Stimulated activated naive B cell treated with anti-CD40 and anti-IgM and Interleukin-4, amounts not matched to agents 10 μg/mL and 1 μg/mL and 100 μg/mL, for 72 hours (primary cell): Measurements from ENCODE around the gene ZNF772.
"Not testable (repeated sequence)": the region's sequence is repeated elsewhere in the genome, so short reads cannot be mapped to it uniquely, and the experiment has no call there.

Source experiments
- ATAC-seq, 2 donors: fragments of 150-1000 bp; cut with Tn5 transposase; replicated peaks; 2 replicates each; pipeline ENCODE4 v1.10.0; 2021; ENCODE audit warnings: moderate library complexity in 1 of 2
- DNase-seq: peaks from one replicate; pipeline ENCODE4 v3.0.0; 2021
- H3K27ac Mint-ChIP-seq: one replicate; pipeline ENCODE4 v1.8.0; 2022; ENCODE audit warnings: mild to moderate bottlenecking, mixed read lengths
- H3K27me3 Mint-ChIP-seq, 2 donors: one replicate each; pipeline ENCODE4 v1.8.0; 2022; ENCODE audit warnings: mixed read lengths in 2 of 2
- H3K36me3 Mint-ChIP-seq, 2 donors: one replicate each; pipeline ENCODE4 v1.8.0; 2022; ENCODE audit warnings: mixed read lengths in 2 of 2, mild to moderate bottlenecking in 1 of 2
- H3K4me1 Mint-ChIP-seq, 2 donors: one replicate each; pipeline ENCODE4 v1.8.0; 2022; ENCODE audit warnings: mixed read lengths in 2 of 2, mild to moderate bottlenecking in 1 of 2
- H3K4me3 Mint-ChIP-seq, 2 donors: one replicate each; pipeline ENCODE4 v1.8.0; 2022; ENCODE audit warnings: mild to moderate bottlenecking in 2 of 2, mixed read lengths in 2 of 2, moderate library complexity in 1 of 2
- H3K9me3 Mint-ChIP-seq, 2 donors: one replicate each; pipeline ENCODE4 v1.8.0; 2022; ENCODE audit warnings: mixed read lengths in 2 of 2, mild to moderate bottlenecking in 1 of 2

The ZNF772 gene

DNA sequence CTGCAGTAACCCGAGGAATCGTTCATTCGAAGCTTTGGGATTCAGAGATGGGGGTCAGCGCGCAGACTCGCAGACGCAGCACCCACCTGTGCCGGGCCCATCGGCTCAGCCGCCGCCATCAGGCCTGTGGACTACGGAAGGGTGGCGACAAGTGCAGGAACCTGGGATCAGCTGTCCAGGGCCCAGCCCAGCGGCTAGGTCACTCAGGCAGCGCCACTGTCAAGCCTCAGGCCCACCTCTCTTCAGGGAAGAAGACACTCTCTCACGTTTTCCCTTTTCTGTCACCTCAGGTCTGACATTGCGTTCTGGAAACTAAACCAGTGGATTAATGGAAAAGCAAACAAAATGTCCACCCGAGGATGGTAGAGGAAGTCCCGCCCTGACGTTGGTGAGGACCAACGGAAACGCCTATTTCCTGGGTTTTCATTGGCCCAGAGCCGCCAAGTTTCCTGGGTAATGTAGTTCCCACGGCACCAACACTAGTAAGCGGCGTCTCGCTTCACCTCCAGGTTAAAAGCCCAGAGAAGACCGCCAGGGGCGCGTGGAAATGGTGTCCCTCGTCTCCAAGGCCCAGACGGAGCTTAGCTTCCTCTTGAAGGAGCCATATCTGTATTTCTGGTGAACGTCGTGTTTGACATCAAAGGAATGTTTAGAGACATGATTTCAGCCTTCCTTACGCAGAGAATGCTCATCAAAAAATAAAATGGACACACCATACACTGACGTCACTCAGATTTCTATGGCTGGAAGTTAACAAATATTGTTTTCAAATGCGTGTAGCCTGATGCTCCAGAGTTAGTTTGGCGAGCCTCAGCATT is at the start of gene ZNF772:
TSS of gene ZNF772 (minus strand) at position 376 of the 818 bp plus-strand sequence. CDS start at position 119, 257 bp downstream.
- peak; percentile 99 for ATAC-seq
- H3K4me3 Mint-ChIP-seq: peak within 1 kb of the TSS; percentile 92 to 96
- peaks cover 24 to 33% of the 10 kb centered on the region in 2 donors for H3K9me3 Mint-ChIP-seq
- H3K27me3 Mint-ChIP-seq: no peaks in the 10 kb centered on the region
- H3K36me3 Mint-ChIP-seq: peaks cover 50 to 60% of the 10 kb centered on the region in 2 donors
- DNase-seq: peak; percentile 90
- peak within 1 kb of the TSS; percentile 95 for H3K27ac Mint-ChIP-seq
- peaks cover 19 to 26% of the 10 kb centered on the region in 2 donors for H3K4me1 Mint-ChIP-seq

DNA sequence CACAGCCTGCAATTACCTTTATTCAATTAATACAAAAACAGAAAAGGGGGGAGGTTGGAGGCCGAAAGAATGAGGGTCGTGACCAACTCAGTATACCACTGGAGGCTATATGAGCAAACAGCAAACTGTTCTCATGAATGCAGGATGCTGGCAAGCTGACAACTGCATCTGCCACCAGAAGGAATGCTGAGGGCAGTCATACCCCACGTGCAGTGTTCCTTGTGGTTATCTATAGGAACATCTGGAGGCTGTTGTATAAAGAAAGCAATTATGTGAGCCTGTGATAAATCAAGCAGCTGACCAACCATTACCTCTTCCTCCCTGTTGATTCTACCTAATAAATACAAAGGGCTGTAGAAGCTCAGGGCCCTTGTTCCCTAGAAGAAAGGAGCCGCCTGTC is 40.7 kb upstream of the ZNF772 start:
- H3K27me3 Mint-ChIP-seq: not testable (repeated sequence)
- Mint-ChIP-seq H3K9me3 (peaks cover 20 to 32% of the 10 kb centered on the region in 2 donors), H3K36me3 (peaks cover 52 to 54% of the 10 kb centered on the region in 2 donors)

DNA sequence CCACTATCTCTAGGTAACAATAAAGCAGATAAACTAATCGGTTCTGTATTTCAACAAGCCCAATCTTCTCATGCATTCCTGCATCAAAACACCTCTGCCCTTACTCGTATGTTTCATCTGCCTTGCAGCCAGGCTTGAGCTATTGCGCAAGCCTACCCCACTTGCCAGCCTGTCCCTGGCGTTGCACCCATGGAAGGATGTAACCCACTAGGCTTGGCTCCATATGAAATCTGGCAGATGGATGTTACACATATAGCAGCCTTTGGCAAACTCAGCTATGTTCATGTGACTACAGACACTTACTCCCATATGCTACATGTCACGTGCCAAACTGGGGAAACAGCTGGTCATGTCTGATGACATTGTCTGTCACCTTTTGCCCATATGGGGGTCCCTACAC is 37.9 kb upstream of the ZNF772 start:
- Mint-ChIP-seq H3K27ac (no peak overlapping the region), H3K9me3 (peaks cover 29 to 43% of the 10 kb centered on the region in 2 donors), H3K36me3 (peaks cover 64 to 68% of the 10 kb centered on the region in 2 donors), H3K4me1 (no peaks in the 10 kb centered on the region), H3K27me3 (no peaks in the 10 kb centered on the region), H3K4me3 (no peak overlapping the region)
- ATAC-seq (no peak), DNase-seq (no peak)

More for the DNA sequence above, 40.7 kb upstream of the ZNF772 start:
- H3K27ac Mint-ChIP-seq, ATAC-seq, H3K4me3 Mint-ChIP-seq, DNase-seq, H3K4me1 Mint-ChIP-seq: not testable (repeated sequence)

DNA sequence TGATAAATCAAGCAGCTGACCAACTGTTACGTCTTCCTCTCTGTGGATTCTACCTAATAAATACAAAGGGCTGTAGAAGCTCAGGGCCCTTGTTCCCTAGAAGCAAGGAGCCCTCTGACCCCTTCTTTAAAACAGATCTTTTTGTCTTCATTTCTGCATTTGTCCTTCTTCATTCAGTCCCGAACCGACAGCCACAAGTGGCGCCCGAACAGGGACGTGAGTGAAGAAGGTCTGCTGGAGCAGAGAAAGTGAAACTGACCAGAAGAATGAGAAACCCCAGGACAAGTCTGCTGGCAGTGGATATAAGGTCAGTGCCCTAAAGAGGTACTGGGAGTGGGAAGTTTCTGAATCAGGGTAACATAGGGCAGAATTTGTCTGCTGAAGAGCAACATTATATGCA is 35.5 kb upstream of the ZNF772 start:
- DNase-seq (no peak), ATAC-seq (no peak)
- Mint-ChIP-seq H3K4me1 (no peaks in the 10 kb centered on the region), H3K9me3 (peaks cover 29 to 42% of the 10 kb centered on the region in 2 donors), H3K27ac (no peak overlapping the region), H3K27me3 (no peaks in the 10 kb centered on the region), H3K4me3 (no peak overlapping the region), H3K36me3 (peaks cover 76 to 83% of the 10 kb centered on the region in 2 donors)

DNA sequence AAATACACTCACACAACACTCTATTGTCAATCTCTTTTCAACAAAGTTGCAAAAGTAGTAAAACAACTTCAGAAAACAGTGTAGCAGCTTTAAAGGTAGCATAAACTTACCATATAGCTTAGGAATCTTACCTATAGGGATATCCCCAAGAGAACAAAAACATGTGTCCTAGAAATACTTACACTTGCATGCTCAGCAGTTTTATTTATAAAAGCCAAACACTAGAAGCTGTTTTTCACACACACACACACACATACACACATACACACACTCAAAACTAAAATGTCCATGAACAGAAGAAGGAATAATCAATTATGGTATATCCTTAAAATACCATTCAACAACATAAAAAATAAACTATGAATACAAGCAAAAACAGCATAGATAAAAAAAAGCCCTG is 34.1 kb upstream of the ZNF772 start:
- Mint-ChIP-seq H3K27me3 (no peaks in the 10 kb centered on the region), H3K9me3 (peaks cover 29 to 42% of the 10 kb centered on the region in 2 donors), H3K4me3 (no peak overlapping the region), H3K36me3 (peaks cover 77 to 88% of the 10 kb centered on the region in 2 donors), H3K27ac (no peak overlapping the region), H3K4me1 (no peaks in the 10 kb centered on the region)
- ATAC-seq (no peak), DNase-seq (no peak)

DNA sequence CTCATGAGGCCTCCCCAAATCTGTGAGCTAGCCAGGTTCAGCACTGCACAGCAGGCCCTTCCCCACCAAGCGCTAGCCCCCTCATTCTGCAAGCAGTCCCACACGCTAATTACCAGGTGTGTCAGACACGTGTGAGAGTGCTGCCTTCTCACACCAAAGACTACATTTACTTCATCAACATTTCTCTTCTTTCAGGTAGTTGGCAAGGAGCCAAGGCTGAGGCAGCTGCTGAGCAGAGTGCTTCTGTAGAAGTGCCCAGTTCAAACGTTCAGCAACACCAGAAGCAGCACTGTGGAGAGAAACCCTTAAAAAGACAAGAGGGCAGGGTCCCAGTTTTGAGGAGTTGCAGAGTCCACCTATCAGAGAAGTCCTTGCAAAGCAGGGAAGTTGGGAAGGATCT is 28.8 kb upstream of the ZNF772 start:
- H3K4me3 Mint-ChIP-seq: no peak overlapping the region
- no peak for ATAC-seq
- peaks cover 73 to 84% of the 10 kb centered on the region in 2 donors for H3K36me3 Mint-ChIP-seq
- H3K9me3 Mint-ChIP-seq: peaks cover 20 to 22% of the 10 kb centered on the region in 2 donors
- no peaks in the 10 kb centered on the region for H3K27me3 Mint-ChIP-seq
- no peak overlapping the region for H3K27ac Mint-ChIP-seq
- no peak for DNase-seq
- H3K4me1 Mint-ChIP-seq: peaks cover 10 to 22% of the 10 kb centered on the region in 2 donors

DNA sequence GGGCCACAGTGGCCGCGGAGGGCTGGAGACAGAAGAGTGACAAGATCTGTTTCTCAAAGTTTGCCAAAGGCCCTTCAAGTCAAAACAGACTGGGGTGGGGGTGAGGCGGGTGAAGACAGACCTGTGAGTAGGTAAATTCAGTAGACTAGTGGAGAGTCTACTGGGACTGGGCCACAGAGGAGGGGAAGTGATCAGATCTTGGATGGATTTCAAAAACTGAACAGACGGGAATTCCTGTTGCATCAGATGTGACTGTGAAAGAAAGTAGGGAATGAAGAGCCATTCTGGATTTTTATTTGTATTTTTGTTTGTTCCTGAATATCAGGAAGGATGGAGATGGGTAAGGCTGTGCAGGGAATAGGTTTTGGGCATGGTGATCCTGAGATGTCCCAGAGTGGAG is 23.0 kb upstream of the ZNF772 start:
- H3K27me3 Mint-ChIP-seq, DNase-seq: not testable (repeated sequence)
- peaks cover 16 to 19% of the 10 kb centered on the region in 2 donors for H3K9me3 Mint-ChIP-seq
- H3K36me3 Mint-ChIP-seq: peaks cover 39 to 52% of the 10 kb centered on the region in 2 donors
- H3K4me1 Mint-ChIP-seq: peaks cover 22 to 38% of the 10 kb centered on the region in 2 donors
- peak in 1 of 2 donors; percentile 18 for ATAC-seq
- H3K27ac Mint-ChIP-seq: peak overlapping the region; percentile 81
- peak overlapping the region; percentile 69 to 81 for H3K4me3 Mint-ChIP-seq

DNA sequence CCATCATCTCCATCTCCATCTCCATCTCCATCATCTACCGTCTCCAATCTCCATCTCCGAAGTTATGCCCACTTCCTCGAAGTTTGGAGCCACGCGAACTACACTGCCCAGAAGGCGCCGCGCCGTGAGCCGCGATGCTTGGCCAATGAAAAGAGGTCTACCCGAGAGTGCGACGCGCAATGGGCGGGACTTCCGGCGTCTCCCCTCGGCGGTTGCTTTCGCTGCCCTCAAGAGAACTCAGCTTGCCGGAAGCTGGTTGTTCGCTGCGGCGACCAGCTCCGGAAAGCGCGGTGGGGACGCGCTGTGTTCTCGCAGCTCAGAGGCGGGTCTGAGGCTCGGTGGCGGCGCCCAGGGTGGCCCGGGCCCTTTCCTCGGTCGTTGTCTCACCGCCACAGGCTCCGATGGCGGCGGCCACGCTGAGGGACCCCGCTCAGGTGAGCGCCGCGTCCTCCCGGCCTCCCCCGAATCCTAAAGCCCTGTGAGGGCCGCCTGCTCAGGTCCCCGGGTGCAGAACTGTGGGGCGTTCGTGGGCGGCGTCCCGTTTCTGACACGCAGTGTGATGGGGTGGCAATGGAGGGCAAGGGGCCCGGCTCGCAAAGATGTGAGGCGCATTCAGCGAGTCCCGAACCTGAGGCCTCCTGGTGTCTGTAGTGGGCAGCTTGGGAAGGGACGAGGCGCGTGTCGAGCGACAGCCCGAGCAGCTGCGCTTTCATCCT is 22.5 kb upstream of the ZNF772 start, which contains the start of gene ZNF773:
TSS of gene ZNF773 (plus strand) at position 259 of the 716 bp plus-strand sequence. CDS start at position 402, 143 bp downstream.
- H3K27me3 Mint-ChIP-seq: not testable (repeated sequence)
- Mint-ChIP-seq H3K27ac (peak within 1 kb of the TSS; percentile 81), H3K36me3 (peaks cover 38 to 53% of the 10 kb centered on the region in 2 donors), H3K4me1 (peaks cover 22 to 38% of the 10 kb centered on the region in 2 donors), H3K9me3 (peaks cover 16 to 19% of the 10 kb centered on the region in 2 donors), H3K4me3 (peak within 1 kb of the TSS; percentile 69 to 81)
- ATAC-seq: peak; percentile 99
- peak; percentile 93 for DNase-seq

DNA sequence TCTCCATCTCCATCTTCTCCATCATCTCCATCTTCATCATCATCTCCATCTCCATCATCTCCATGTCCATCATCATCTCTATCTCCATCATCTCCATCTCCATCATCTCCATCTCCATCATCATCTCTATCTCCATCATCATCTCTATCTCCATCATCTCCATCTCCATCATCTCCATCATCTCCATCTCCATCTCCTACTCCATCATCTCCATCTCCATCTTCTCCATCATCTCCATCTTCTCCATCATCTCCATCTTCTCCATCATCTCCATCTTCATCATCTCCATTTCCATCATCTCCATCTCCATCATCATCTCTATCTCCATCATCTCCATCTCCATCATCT is 21.9 kb upstream of the ZNF772 start:
- peaks cover 22 to 38% of the 10 kb centered on the region in 2 donors for H3K4me1 Mint-ChIP-seq
- H3K27ac Mint-ChIP-seq: peak overlapping the region; percentile 81
- not testable (repeated sequence) for ATAC-seq, DNase-seq, H3K27me3 Mint-ChIP-seq
- H3K4me3 Mint-ChIP-seq: peak overlapping the region; percentile 69 to 81
- H3K36me3 Mint-ChIP-seq: peaks cover 42 to 55% of the 10 kb centered on the region in 2 donors
- peaks cover 16 to 19% of the 10 kb centered on the region in 2 donors for H3K9me3 Mint-ChIP-seq

DNA sequence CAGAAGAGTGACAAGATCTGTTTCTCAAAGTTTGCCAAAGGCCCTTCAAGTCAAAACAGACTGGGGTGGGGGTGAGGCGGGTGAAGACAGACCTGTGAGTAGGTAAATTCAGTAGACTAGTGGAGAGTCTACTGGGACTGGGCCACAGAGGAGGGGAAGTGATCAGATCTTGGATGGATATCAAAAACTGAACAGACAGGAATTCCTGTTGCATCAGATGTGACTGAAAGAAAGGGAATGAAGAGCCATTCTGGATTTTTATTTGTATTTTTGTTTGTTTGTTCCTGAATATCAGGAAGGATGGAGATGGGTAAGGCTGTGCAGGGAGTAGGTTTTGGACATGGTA is 10.9 kb upstream of the ZNF772 start:
- Mint-ChIP-seq H3K4me3 (peak overlapping the region; percentile 59 to 68), H3K36me3 (peaks cover 31 to 55% of the 10 kb centered on the region in 2 donors), H3K4me1 (peaks cover 12 to 26% of the 10 kb centered on the region in 2 donors), H3K27ac (peak overlapping the region; percentile 52), H3K9me3 (peaks cover 14 to 21% of the 10 kb centered on the region in 2 donors)
- peak in 1 of 2 donors; percentile 18 for ATAC-seq
- not testable (repeated sequence) for H3K27me3 Mint-ChIP-seq, DNase-seq

DNA sequence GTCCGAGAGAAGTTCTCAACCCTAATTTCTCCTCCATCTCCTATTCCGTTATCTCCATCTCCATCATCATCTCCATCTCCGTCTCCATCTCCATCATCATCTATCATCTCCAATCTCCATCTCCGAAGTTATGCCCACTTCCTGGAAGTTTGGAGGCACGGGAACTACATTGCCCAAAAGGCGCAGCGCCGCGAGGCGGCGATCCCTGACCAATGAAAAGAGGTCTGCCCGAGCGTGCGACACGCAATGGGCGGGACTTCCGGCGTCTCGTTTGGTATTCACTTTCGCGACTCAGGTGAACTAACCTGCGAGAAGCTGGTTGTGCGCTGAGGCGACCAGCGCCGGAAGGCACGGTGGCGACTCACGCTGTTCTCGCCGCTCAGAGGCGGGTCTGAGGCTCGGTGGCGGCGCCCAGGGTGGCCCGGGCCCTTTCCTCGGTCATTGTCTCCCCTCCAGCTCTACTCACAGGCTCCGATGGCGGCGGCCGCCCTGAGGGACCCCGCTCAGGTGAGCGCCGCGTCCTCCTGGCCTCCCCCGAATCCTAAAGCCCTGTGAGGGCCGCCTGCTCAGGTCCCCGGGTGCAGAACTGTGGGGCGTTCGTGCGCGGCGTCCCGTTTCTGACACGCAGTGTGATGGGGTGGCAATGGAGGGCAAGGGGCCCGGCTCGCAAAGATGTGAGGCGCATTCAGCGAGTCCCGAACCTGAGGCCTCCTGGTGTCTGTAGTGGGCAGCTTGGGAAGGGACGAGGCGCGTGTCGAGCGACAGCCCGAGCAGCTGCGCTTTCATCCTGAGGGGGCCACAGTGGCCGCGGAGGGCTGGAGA is 10.3 kb upstream of the ZNF772 start, which contains the start of gene ZNF419:
TSS of gene ZNF419 (plus strand) at position 274 of the 822 bp plus-strand sequence. CDS start at position 475, 201 bp downstream.
- peaks cover 25 to 49% of the 10 kb centered on the region in 2 donors for H3K36me3 Mint-ChIP-seq
- peaks cover 14 to 21% of the 10 kb centered on the region in 2 donors for H3K9me3 Mint-ChIP-seq

DNA sequence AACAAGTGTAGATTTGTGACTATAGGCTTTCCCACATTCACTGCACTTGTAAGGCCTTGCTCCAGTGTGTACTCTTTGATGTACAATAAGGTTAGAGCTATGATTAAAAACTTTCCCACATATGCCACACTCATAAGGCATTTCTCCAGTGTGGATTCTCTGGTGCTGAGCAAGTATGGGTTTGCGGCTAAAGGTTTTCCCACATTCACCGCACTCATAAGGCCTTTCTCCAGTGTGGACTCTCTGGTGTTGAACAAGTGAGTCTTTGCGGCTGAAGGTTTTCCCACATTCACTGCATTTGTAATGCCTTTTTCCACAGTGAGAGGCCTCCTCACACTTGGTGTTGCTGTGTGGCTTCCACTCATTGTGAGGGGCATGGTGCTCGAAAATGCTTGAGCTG is 3.7 kb downstream of the ZNF772 start:
- Mint-ChIP-seq H3K9me3 (peaks cover 28 to 41% of the 10 kb centered on the region in 2 donors), H3K27ac (no peak overlapping the region), H3K36me3 (peaks cover 77 to 91% of the 10 kb centered on the region in 2 donors), H3K27me3 (no peaks in the 10 kb centered on the region), H3K4me1 (peaks cover 19 to 26% of the 10 kb centered on the region in 2 donors), H3K4me3 (no peak overlapping the region)
- DNase-seq (no peak), ATAC-seq (no peak)

More for the DNA sequence above, 10.3 kb upstream of the ZNF772 start, which contains the start of gene ZNF419:
- Mint-ChIP-seq H3K27ac (peak within 1 kb of the TSS; percentile 52), H3K4me1 (peaks cover 12 to 26% of the 10 kb centered on the region in 2 donors), H3K4me3 (peak within 1 kb of the TSS; percentile 59 to 68)
- ATAC-seq: peak; percentile 99
- peak; percentile 91 for DNase-seq
- not testable (repeated sequence) for H3K27me3 Mint-ChIP-seq

DNA sequence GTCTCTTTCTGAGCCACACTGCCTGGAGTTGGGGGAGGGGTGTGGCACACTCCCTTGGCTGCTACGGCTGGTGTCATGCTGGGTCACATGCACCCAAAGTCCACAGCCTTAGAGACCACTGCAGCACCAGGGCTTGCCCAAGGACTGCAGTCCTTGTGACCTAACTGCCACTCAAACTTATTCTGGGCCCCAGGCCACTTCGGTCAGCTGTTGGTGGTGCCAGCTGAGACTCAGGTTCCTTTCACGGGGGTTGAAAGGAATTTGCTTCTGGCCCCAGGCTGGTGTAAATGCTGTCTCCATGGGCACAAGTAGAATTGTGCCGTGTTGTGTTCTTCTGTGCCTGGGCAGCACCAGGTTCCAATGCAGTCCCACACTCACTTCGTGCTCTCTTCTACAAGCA is 10.9 kb downstream of the ZNF772 start:
- no peaks in the 10 kb centered on the region for H3K4me1 Mint-ChIP-seq
- no peak for ATAC-seq
- H3K27me3 Mint-ChIP-seq: no peaks in the 10 kb centered on the region
- H3K27ac Mint-ChIP-seq: no peak overlapping the region
- peaks cover 26 to 39% of the 10 kb centered on the region in 2 donors for H3K9me3 Mint-ChIP-seq
- H3K36me3 Mint-ChIP-seq: peaks cover 47 to 58% of the 10 kb centered on the region in 2 donors
- no peak for DNase-seq
- H3K4me3 Mint-ChIP-seq: no peak overlapping the region
